ENCODE data around the gene ZPLD1. TPM values are rescaled to one million over a fixed set of nuclear protein-coding genes. Genes with fewer than 3 reads are reported as not detected.

Gene ZPLD1
- total RNA-seq, 2 donors from 2014 or later, result not detected

GRCh38 chr3:102398666-102399065 is 36.1 kb upstream of the ZPLD1 start:
- Histone ChIP-seq H3K9me3 (no peaks in the 10 kb centered on the region), H3K4me3 (no peak overlapping the region), H3K27me3 (no peaks in the 10 kb centered on the region), H3K36me3 (no peaks in the 10 kb centered on the region), H3K27ac (no peak overlapping the region), H3K4me1 (no peaks in the 10 kb centered on the region)
- no peak for DNase-seq (ENCODE audit: low spot score)
- TF ChIP-seq, protein P1, sequence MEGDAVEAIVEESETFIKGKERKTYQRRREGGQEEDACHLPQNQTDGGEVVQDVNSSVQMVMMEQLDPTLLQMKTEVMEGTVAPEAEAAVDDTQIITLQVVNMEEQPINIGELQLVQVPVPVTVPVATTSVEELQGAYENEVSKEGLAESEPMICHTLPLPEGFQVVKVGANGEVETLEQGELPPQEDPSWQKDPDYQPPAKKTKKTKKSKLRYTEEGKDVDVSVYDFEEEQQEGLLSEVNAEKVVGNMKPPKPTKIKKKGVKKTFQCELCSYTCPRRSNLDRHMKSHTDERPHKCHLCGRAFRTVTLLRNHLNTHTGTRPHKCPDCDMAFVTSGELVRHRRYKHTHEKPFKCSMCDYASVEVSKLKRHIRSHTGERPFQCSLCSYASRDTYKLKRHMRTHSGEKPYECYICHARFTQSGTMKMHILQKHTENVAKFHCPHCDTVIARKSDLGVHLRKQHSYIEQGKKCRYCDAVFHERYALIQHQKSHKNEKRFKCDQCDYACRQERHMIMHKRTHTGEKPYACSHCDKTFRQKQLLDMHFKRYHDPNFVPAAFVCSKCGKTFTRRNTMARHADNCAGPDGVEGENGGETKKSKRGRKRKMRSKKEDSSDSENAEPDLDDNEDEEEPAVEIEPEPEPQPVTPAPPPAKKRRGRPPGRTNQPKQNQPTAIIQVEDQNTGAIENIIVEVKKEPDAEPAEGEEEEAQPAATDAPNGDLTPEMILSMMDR (IDR thresholded peaks at IDR 0.05), result no peak

DNA sequence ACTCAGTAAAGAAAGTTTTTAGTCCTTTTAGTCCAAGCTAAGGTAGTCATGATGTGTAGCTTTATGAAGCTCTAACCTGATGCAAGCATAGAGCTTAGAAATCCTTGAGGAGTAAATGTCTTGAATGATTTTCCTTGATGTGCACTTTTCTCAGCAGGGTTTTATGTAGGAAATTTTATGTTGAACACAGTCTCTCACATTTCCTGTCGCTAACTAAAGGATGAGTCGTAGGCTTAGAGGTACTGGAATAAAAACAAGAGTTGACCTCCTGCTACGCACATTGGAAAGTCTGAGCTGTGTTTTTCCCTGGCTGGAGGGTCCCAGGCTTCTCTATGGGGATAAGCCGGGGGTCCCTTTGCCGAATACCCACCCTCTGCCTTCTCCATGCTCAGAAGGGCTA is 34.7 kb upstream of the ZPLD1 start:
- no peaks in the 10 kb centered on the region for H3K36me3 ChIP-seq
- no peak overlapping the region for H3K4me3 ChIP-seq
- H3K27me3 ChIP-seq, result no peaks in the 10 kb centered on the region
- no peaks in the 10 kb centered on the region for H3K9me3 ChIP-seq
- no peaks in the 10 kb centered on the region for H3K4me1 ChIP-seq
- TF ChIP-seq, protein P1 (IDR thresholded peaks at IDR 0.05), result no peak
- DNase-seq (ENCODE audit: low spot score), result no peak
- H3K27ac ChIP-seq, result no peak overlapping the region

DNA sequence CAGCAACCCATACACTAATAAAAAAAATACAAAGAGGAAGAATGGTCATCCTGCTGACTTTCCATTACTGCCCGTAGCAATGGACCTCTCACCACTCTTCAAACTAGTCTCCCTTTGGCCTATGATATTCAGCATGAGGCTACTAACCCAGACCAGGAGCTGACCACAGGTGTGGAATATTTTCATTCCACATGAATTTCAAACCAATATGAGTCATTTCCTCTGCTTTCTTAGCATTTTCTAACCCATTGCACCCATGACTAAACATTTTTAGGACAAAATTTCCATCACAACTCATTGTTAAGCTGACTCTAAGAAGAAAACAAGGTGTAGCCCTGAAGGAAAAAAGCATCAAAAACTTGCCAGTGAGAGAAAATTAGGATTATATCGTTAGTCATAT is 34.0 kb upstream of the ZPLD1 start:
- Histone ChIP-seq H3K4me3 (no peak overlapping the region), H3K27ac (no peak overlapping the region), H3K9me3 (no peaks in the 10 kb centered on the region), H3K27me3 (no peaks in the 10 kb centered on the region), H3K4me1 (no peaks in the 10 kb centered on the region), H3K36me3 (no peaks in the 10 kb centered on the region)
- DNase-seq (ENCODE audit: low spot score), result no peak
- TF ChIP-seq, protein P1 (IDR thresholded peaks at IDR 0.05), result no peak

DNA sequence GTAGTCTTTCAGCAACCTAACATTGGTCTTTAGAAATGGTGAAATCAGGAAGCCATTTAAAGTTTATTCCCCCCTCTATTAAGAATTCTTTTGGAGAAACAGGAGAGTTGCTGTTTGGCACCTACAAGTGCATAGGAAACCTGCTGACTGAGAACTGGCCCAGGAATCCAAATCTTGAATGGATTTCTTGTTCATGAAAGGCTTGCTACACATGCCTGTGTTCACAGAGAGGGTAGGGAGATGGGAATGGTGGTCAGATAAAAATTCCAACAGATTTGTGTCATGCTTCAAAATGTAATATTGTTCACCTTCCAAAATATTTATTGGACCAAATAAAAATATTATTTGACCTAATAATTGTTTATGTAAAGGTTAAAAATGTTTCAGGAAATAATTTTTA is 24.2 kb upstream of the ZPLD1 start:
- no peak overlapping the region for H3K4me3 ChIP-seq
- TF ChIP-seq, protein P1 (IDR thresholded peaks at IDR 0.05), result no peak
- no peaks in the 10 kb centered on the region for H3K4me1 ChIP-seq
- H3K27me3 ChIP-seq, result no peaks in the 10 kb centered on the region
- no peaks in the 10 kb centered on the region for H3K36me3 ChIP-seq
- no peak for DNase-seq (ENCODE audit: low spot score)
- H3K9me3 ChIP-seq, result no peaks in the 10 kb centered on the region
- no peak overlapping the region for H3K27ac ChIP-seq

DNA sequence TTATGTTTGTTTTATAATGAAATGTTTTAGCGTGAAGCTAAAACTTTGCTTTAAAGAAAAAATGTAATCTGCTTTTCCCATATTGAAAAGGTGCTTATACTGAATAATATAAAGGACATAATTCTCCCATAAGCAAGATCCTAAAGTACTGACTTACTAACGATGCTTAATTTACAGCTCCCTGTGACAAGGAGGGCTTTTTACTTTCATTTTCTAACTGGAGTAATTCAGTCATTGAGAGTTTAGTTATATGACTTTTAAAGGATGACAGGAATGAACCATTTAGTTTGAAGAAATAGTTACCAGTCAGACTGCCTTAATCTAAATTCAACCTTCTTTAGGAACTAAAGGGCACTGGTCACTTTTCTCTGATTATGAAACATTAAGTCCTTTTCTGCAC is 19.3 kb upstream of the ZPLD1 start:
- no peaks in the 10 kb centered on the region for H3K36me3 ChIP-seq
- peak overlapping the region in 1 of 2 donors; percentile 2 for H3K4me3 ChIP-seq
- no peaks in the 10 kb centered on the region for H3K9me3 ChIP-seq
- no peak for DNase-seq (ENCODE audit: low spot score)
- TF ChIP-seq, protein P1 (IDR thresholded peaks at IDR 0.05), result no peak
- no peaks in the 10 kb centered on the region for H3K4me1 ChIP-seq
- no peak overlapping the region for H3K27ac ChIP-seq
- H3K27me3 ChIP-seq, result no peaks in the 10 kb centered on the region

DNA sequence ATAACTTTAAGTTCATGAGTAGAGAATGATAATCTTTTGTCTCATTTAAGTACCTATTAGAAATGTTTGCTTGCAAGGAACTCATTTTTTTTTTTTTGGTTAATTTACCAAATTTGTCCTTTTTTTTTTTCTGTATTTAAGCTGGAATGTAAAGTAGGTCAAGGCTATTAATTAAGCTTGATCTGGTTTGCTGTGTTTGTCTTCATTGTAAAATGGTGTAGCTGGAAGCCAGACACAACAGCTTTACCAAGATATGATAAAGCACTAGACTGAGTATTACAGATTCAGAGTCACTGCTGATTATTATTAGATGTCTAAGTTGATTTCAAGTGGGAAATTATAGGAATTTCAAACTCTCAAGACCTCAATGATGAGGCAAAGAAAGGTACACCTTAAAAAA is 15.0 kb upstream of the ZPLD1 start:
- Histone ChIP-seq H3K4me3 (no peak overlapping the region), H3K27ac (no peak overlapping the region), H3K4me1 (no peaks in the 10 kb centered on the region), H3K9me3 (no peaks in the 10 kb centered on the region), H3K27me3 (no peaks in the 10 kb centered on the region), H3K36me3 (no peaks in the 10 kb centered on the region)
- no peak for DNase-seq (ENCODE audit: low spot score)
- TF ChIP-seq, protein P1 (IDR thresholded peaks at IDR 0.05), result no peak

All from right atrium auricular region (tissue), 2 donors.